GM12878 (cell line): ENCODE data around the gene OLFML2A. TPM values are rescaled to one million over a fixed set of nuclear protein-coding genes. Genes with fewer than 3 reads are reported as not detected.

Experiments used
- ASH2L ChIP-seq: fragments of 300-600, 200-600 bp; sonication (generic); IDR thresholded peaks from 2 replicates; pipeline ENCODE4 v1.6.1; 2017; ENCODE audit warnings: low read depth, mild to moderate bottlenecking, borderline replicate concordance
- ATF7 ChIP-seq: fragments of 450-650 bp; IDR thresholded peaks from 2 replicates; pipeline ENCODE4 v1.6.1; 2016; ENCODE audit warnings: low read depth, mild to moderate bottlenecking
- CHD1 ChIP-seq: IDR thresholded peaks from 2 replicates; pipeline ENCODE4 v1.6.1; 2012; ENCODE audit warnings: low read depth, low read length, improper control_type of control experiment
- CTCF ChIP-seq, 3 experiments: IDR thresholded peaks in 2 of 3; conservative IDR thresholded peaks in 1 of 3; 2 replicates each; pipeline ENCODE4 v1.5.1; 2011; ENCODE audit warnings: low read depth in 3 of 3, low read length in 3 of 3, mild to moderate bottlenecking in 3 of 3, control low read depth in 2 of 3, moderate library complexity in 2 of 3, inconsistent platforms in 1 of 3, mixed read lengths in 1 of 3; ENCODE audit not compliant: control insufficient read depth in 2 of 3, insufficient read depth in 1 of 3; ENCODE audit errors: extremely low read depth in 1 of 3
- EGR1 ChIP-seq, 2 experiments: IDR thresholded peaks; 1 replicate in 1 of 2; 2 replicates in 1 of 2; pipeline ENCODE4 v1.6.1; 2011 to 2012; ENCODE audit warnings: low read depth in 2 of 2, low read length in 2 of 2, borderline replicate concordance in 1 of 2, mild to moderate bottlenecking in 1 of 2, moderate library complexity in 1 of 2
- FOS ChIP-seq: IDR thresholded peaks from 3 replicates; pipeline ENCODE4 v1.6.1; 2011; ENCODE audit warnings: borderline replicate concordance; ENCODE audit not compliant: insufficient read length; ENCODE audit errors: extremely low read depth
- GATAD2B ChIP-seq: fragments of 450-650 bp; conservative IDR thresholded peaks from 2 replicates; pipeline ENCODE4 v1.6.1; 2017; ENCODE audit warnings: low read depth, mild to moderate bottlenecking, moderate library complexity
- HCFC1 ChIP-seq: fragments of 150-350 bp; IDR thresholded peaks from 2 replicates; pipeline ENCODE4 v1.6.1; 2014; ENCODE audit warnings: low read length
- MTA2 ChIP-seq: fragments of 450-650 bp; IDR thresholded peaks from 2 replicates; pipeline ENCODE4 v1.6.1; 2016; ENCODE audit warnings: low read depth, mild to moderate bottlenecking, moderate library complexity
- NR2F1 ChIP-seq: fragments of 450-650 bp; conservative IDR thresholded peaks from 2 replicates; pipeline ENCODE4 v1.6.1; 2017; ENCODE audit warnings: mild to moderate bottlenecking
- NRF1 ChIP-seq: conservative IDR thresholded peaks from 2 replicates; pipeline ENCODE4 v1.6.1; 2011; ENCODE audit warnings: mild to moderate bottlenecking, low read depth, low read length, improper control_type of control experiment
- PKNOX1 ChIP-seq: fragments of 450-650 bp; IDR thresholded peaks from 2 replicates; pipeline ENCODE4 v1.6.1; 2016; ENCODE audit warnings: mild to moderate bottlenecking
- POU2F2 ChIP-seq: IDR thresholded peaks from 3 replicates; pipeline ENCODE4 v1.6.1; 2011; ENCODE audit warnings: low read depth, mild to moderate bottlenecking, low read length, borderline replicate concordance
- RELB ChIP-seq: fragments of 450-650 bp; IDR thresholded peaks from 2 replicates; pipeline ENCODE4 v1.6.1; 2017; ENCODE audit warnings: low read depth, mild to moderate bottlenecking, moderate library complexity
- SIX5 ChIP-seq: IDR thresholded peaks from 2 replicates; pipeline ENCODE4 v1.6.1; 2011; ENCODE audit warnings: mild to moderate bottlenecking, low read depth, low read length, moderate library complexity; ENCODE audit not compliant: severe bottlenecking
- SP1 ChIP-seq: IDR thresholded peaks from one replicate; pipeline ENCODE4 v1.6.1; 2011; ENCODE audit warnings: low read depth, low read length
- SPI1 ChIP-seq: IDR thresholded peaks from 2 replicates; pipeline ENCODE4 v1.6.1; 2011; ENCODE audit warnings: low read depth, mild to moderate bottlenecking, low read length, moderate library complexity, borderline replicate concordance; ENCODE audit not compliant: insufficient read depth
- SREBF1 ChIP-seq: IDR thresholded peaks from 2 replicates; pipeline ENCODE4 v1.6.1; 2012; ENCODE audit warnings: mild to moderate bottlenecking, low read length
- USF1 ChIP-seq: IDR thresholded peaks from 2 replicates; pipeline ENCODE4 v1.6.1; 2011; ENCODE audit warnings: borderline replicate concordance, low read depth, mild to moderate bottlenecking, moderate library complexity, mixed read lengths, low read length; ENCODE audit not compliant: insufficient read depth; ENCODE audit errors: extremely low read length
- ZSCAN29 ChIP-seq: fragments of 450-650 bp; IDR thresholded peaks from 2 replicates; pipeline ENCODE4 v1.6.1; 2017; ENCODE audit warnings: mild to moderate bottlenecking, moderate library complexity
- polyA plus RNA-seq, 11 experiments: library from polyadenylated mRNA; depleted of rRNA in 4 of 11; unstranded in 6 of 11; stranded (reverse) in 5 of 11; fragments of >200 nt; fragmentation: Nextera tagmentation in 4 of 11; fragmentation: Illumina TruSeq in 1 of 11; extraction: Ambion mirVana in 4 of 11; extraction: Trizol in 1 of 11; gene quantifications; 1 replicate in 1 of 11; 2 replicates in 10 of 11; pipeline versions ENCODE4 v1.2.1 to v1.2.3, GENCODE V29; 2011 to 2016; ENCODE audit warnings: inconsistent platforms in 2 of 11, missing spikeins in 2 of 11, low read depth in 1 of 11
- total RNA-seq, 4 experiments: library from RNA; depleted of rRNA in 3 of 4; stranded (reverse); fragments of >200 nt in 3 of 4; fragmentation: Illumina TruSeq in 1 of 4; extraction: Trizol in 1 of 4; gene quantifications; 2 replicates each; pipeline versions ENCODE4 v1.2.1 to v1.2.3, GENCODE V29; 2013 to 2021
- TF ChIP-seq, protein P1 (sequence below): IDR thresholded peaks from 2 replicates; pipeline ENCODE4 v1.6.1; 2012; ENCODE audit warnings: low read depth, low read length, improper control_type of control experiment

Gene OLFML2A
- total and polyA plus RNA-seq, 10 of the 15 experiments (the other 5 are each of a cell fraction or from before 2014, with no cell fraction given), result 0.02 to 0.13 (median 0.10) TPM; not detected in 4

- TF ChIP-seq RELB (peak; percentile 54; the same call in 1 of the 2 replicates), FOS (no peak), ZSCAN29 (peak; percentile 68; the same call in 1 of the 2 replicates), USF1 (peak; percentile 24), HCFC1 (peak; percentile 71), SPI1 (peak; percentile 78), ASH2L (peak; percentile 93), CTCF (IDR thresholded peaks at IDR 0.05 in 2 of 3, conservative IDR thresholded peaks at IDR 0.05 in 1 of 3; ENCODE audit: control insufficient read depth in 2 of 3, extremely low read depth in 1 of 3, insufficient read depth in 1 of 3, low read depth in 3 of 3, low read length in 3 of 3) (peak; percentile 5 to 16 (median 15); a peak in 2 of 6 replicates), SP1 (peak; percentile 94), CHD1 (peak; percentile 97), PKNOX1 (peak; percentile 58; the same call in 1 of the 2 replicates), ATF7 (peak; percentile 86), POU2F2 (peak; percentile 88), SREBF1 (peak; percentile 93), EGR1 (IDR thresholded peaks at IDR 0.05; ENCODE audit: borderline replicate concordance in 1 of 2, low read depth in 2 of 2, low read length in 2 of 2) (peak in 1 of 2 experiments; percentile 65; a peak in 2 of 3 replicates), NR2F1 (peak; percentile 70), GATAD2B (peak; percentile 89), SIX5 (peak; percentile 56), NRF1 (no peak), MTA2 (peak; percentile 68; the same call in 1 of the 2 replicates)
- TF ChIP-seq, protein P1, sequence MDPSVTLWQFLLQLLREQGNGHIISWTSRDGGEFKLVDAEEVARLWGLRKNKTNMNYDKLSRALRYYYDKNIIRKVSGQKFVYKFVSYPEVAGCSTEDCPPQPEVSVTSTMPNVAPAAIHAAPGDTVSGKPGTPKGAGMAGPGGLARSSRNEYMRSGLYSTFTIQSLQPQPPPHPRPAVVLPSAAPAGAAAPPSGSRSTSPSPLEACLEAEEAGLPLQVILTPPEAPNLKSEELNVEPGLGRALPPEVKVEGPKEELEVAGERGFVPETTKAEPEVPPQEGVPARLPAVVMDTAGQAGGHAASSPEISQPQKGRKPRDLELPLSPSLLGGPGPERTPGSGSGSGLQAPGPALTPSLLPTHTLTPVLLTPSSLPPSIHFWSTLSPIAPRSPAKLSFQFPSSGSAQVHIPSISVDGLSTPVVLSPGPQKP, result peak; percentile 36; the same call in 1 of the 2 replicates
These were observed 84.7 kb downstream of the OLFML2A start, which contains the start of the genes ARPC5L and RPL35 (continued) for GRCh38 chr9:124861342-124862229.
